Neutrophil (primary cell): ENCODE results near the gene LAMTOR4.

Experiments used
- H3K27ac ChIP-seq: fragments of 200-600 bp; sonication (generic); 2 replicates; pipeline ENCODE4 v1.5.1; 2016; ENCODE audit warnings: mild to moderate bottlenecking, moderate library complexity
- H3K27me3 ChIP-seq: fragments of 200-600 bp; sonication (generic); 2 replicates; pipeline ENCODE4 v1.6.0; 2016; ENCODE audit warnings: mild to moderate bottlenecking
- H3K36me3 ChIP-seq: fragments of 200-600 bp; sonication (generic); 2 replicates; pipeline ENCODE4 v1.5.1; 2017
- H3K4me1 ChIP-seq, 2 experiments: fragments of 200-600 bp in 1 of 2; sonication (generic) in 1 of 2; 1 replicate in 1 of 2; 2 replicates in 1 of 2; pipeline versions ENCODE4 v1.5.1 to v1.6.1; 2013 to 2016; ENCODE audit warnings: low read depth in 1 of 2, low read length in 1 of 2, mild to moderate bottlenecking in 1 of 2, moderate library complexity in 1 of 2; ENCODE audit not compliant: control insufficient read depth in 1 of 2, insufficient read depth in 1 of 2
- H3K4me3 ChIP-seq, 2 experiments: fragments of 200-600 bp in 1 of 2; sonication (generic) in 1 of 2; 1 replicate in 1 of 2; 2 replicates in 1 of 2; pipeline ENCODE4 v1.5.1; 2013 to 2016; ENCODE audit warnings: low read depth in 1 of 2, low read length in 1 of 2, mild to moderate bottlenecking in 1 of 2, moderate library complexity in 1 of 2
- H3K9me3 ChIP-seq: fragments of 200-600 bp; sonication (generic); 2 replicates; pipeline ENCODE4 v1.5.1; 2016
- TF ChIP-seq, protein P1 (sequence below): fragments of 200-600 bp; sonication (generic); IDR thresholded peaks from 2 replicates; pipeline ENCODE4 v1.5.1; 2016; ENCODE audit warnings: antibody characterized with exemption

Gene LAMTOR4

GRCh38 chr7:100198266-100198665 is 49.5 kb downstream of the LAMTOR4 start:
- Histone ChIP-seq H3K27ac (no peak overlapping the region), H3K4me3 (no peak overlapping the region), H3K9me3 (no peaks in the 10 kb centered on the region), H3K36me3 (no peaks in the 10 kb centered on the region), H3K4me1 (no peaks in the 10 kb centered on the region), H3K27me3 (no peaks in the 10 kb centered on the region)
- TF ChIP-seq, protein P1, sequence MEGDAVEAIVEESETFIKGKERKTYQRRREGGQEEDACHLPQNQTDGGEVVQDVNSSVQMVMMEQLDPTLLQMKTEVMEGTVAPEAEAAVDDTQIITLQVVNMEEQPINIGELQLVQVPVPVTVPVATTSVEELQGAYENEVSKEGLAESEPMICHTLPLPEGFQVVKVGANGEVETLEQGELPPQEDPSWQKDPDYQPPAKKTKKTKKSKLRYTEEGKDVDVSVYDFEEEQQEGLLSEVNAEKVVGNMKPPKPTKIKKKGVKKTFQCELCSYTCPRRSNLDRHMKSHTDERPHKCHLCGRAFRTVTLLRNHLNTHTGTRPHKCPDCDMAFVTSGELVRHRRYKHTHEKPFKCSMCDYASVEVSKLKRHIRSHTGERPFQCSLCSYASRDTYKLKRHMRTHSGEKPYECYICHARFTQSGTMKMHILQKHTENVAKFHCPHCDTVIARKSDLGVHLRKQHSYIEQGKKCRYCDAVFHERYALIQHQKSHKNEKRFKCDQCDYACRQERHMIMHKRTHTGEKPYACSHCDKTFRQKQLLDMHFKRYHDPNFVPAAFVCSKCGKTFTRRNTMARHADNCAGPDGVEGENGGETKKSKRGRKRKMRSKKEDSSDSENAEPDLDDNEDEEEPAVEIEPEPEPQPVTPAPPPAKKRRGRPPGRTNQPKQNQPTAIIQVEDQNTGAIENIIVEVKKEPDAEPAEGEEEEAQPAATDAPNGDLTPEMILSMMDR: no peak

GRCh38 chr7:100200693-100201092 is 52.0 kb downstream of the LAMTOR4 start:
- H3K9me3 ChIP-seq: no peaks in the 10 kb centered on the region
- no peak overlapping the region for H3K27ac ChIP-seq

More at GRCh38 chr7:100200693-100201092, 52.0 kb downstream of the LAMTOR4 start:
- no peaks in the 10 kb centered on the region for H3K27me3 ChIP-seq
- TF ChIP-seq, protein P1: no peak
- H3K36me3 ChIP-seq: no peaks in the 10 kb centered on the region
- no peak overlapping the region for H3K4me3 ChIP-seq
- no peaks in the 10 kb centered on the region for H3K4me1 ChIP-seq
